Activated B cell treated with CpG ODN at 0.5 μM for 24 hours (primary cell): ENCODE data around the gene SERGEF. TPM values are rescaled to one million over a fixed set of nuclear protein-coding genes. Genes with fewer than 3 reads are reported as not detected.

Source experiments
- ATAC-seq: fragments of 200-7000 bp; cut with Tn5 transposase; one replicate; pipeline ENCODE4 v1.10.0; 2021; ENCODE audit warnings: low read depth, mild to moderate bottlenecking, moderate library complexity
- CTCF ChIA-PET: fragments of 350-600 bp; sonication (Branson Sonifier 250); formaldehyde crosslinking; loops from one replicate; lab custom pipeline; 2021; ENCODE audit warnings: antibody characterized with exemption; lab: Charles Lee
- POLR2A ChIA-PET: fragments of 350-600 bp; sonication (Branson Sonifier 250); formaldehyde crosslinking; loops from one replicate; lab custom pipeline; 2021; ENCODE audit warnings: antibody characterized with exemption; lab: Charles Lee
- DNase-seq: peaks from one replicate; pipeline ENCODE4 v3.0.0; 2022
- H3K27ac Mint-ChIP-seq: one replicate; pipeline ENCODE4 v1.8.0; 2020; ENCODE audit warnings: mixed read lengths
- H3K27me3 Mint-ChIP-seq: one replicate; pipeline ENCODE4 v1.8.0; 2021; ENCODE audit warnings: mixed read lengths
- H3K36me3 Mint-ChIP-seq: one replicate; pipeline ENCODE4 v1.8.0; 2021; ENCODE audit warnings: low read depth, mixed read lengths
- H3K4me1 Mint-ChIP-seq: one replicate; pipeline ENCODE4 v1.8.0; 2021; ENCODE audit warnings: mixed read lengths
- H3K4me3 Mint-ChIP-seq: one replicate; pipeline ENCODE4 v1.8.0; 2020; ENCODE audit warnings: mild to moderate bottlenecking, mixed read lengths
- H3K9me3 Mint-ChIP-seq: one replicate; pipeline ENCODE4 v1.8.0; 2020; ENCODE audit warnings: mixed read lengths
- intact Hi-C: fragments of 100-400 bp; cut with micrococcal nuclease; formaldehyde crosslinking; loops from one replicate; pipeline ENCODE4 v1.15.1; 2024
- total RNA-seq: library from RNA; stranded (reverse); gene quantifications from 2 replicates; pipeline ENCODE4 v1.2.3, GENCODE V29; 2022
- TF ChIP-seq, protein P1 (sequence below): fragments of 200-600 bp; IDR thresholded peaks from one replicate; pipeline ENCODE4 v1.8.0; 2022; ENCODE audit warnings: antibody characterized with exemption, mild to moderate bottlenecking

SERGEF gene
- total RNA-seq, 1 donor from 2014 or later: 38.4 TPM

DNA sequence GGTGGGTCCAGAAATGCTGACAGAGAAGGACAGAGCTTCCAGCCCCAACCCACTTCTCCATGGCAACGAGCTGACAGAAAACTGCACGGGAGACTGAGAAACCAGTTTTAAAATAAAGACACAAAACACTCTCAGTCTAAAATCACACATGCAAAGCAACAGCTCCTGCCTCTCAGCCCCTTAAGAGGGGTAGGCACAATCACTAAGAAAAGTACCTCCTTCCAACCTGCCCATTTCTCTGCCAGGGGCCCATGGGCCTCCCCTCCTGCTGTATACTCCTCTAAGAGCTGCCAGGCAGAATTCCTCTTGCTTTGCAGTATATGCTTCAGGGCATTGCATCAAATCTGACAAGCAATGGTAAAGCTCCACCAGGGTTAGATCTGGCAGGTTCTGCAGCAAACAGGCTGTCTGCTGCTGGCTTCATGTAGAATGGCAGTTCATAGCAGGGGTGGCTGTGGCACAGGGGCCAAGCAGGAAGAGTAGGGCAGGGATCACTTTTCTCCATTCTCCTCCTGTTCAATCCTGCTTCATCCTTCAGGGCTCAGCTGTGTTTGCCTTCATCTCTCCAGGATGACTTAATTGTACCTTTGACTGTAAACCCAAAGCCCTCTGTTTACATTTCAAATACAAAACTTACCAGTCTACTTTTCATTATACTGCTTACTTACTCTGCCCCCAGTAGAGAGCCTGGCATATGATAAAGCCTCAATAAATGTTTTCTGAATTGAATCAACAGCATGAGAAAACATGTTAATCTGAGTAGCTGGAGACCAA is 200.6 kb downstream of the SERGEF start:
- DNase-seq (no peak), ATAC-seq (no peak)
- CTCF ChIA-PET: no interaction called here
- intact Hi-C loops: no loop called here
- peaks cover 17% of the 10 kb centered on the region for H3K36me3 Mint-ChIP-seq
- H3K4me3 Mint-ChIP-seq: no peak overlapping the region
- TF ChIP-seq, protein P1, sequence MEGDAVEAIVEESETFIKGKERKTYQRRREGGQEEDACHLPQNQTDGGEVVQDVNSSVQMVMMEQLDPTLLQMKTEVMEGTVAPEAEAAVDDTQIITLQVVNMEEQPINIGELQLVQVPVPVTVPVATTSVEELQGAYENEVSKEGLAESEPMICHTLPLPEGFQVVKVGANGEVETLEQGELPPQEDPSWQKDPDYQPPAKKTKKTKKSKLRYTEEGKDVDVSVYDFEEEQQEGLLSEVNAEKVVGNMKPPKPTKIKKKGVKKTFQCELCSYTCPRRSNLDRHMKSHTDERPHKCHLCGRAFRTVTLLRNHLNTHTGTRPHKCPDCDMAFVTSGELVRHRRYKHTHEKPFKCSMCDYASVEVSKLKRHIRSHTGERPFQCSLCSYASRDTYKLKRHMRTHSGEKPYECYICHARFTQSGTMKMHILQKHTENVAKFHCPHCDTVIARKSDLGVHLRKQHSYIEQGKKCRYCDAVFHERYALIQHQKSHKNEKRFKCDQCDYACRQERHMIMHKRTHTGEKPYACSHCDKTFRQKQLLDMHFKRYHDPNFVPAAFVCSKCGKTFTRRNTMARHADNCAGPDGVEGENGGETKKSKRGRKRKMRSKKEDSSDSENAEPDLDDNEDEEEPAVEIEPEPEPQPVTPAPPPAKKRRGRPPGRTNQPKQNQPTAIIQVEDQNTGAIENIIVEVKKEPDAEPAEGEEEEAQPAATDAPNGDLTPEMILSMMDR: no peak
- POLR2A ChIA-PET: no interaction called here
- H3K27ac Mint-ChIP-seq: no peak overlapping the region
- H3K4me1 Mint-ChIP-seq: no peaks in the 10 kb centered on the region
- H3K27me3 Mint-ChIP-seq: no peaks in the 10 kb centered on the region
- no peaks in the 10 kb centered on the region for H3K9me3 Mint-ChIP-seq

DNA sequence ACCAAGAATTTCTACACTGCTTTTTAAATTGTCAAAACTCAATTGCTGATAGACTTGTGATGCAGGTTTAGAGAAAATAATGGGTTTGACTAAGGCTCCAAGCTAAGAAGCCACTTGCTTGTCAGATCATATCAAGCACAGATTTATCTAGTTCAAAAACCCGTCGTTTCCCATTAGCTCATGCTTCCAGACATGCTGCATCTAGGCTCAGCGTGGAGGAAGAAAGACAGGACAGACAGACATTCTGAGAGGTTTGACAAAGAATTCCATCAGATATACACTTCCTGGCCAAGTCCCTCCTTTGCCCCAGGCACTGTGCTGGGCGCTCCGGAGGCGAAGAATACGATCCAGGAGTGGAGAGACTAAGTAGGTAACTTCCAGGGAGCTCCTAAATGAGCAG is 201.5 kb downstream of the SERGEF start:
- Mint-ChIP-seq H3K27me3 (no peaks in the 10 kb centered on the region), H3K4me3 (no peak overlapping the region), H3K9me3 (no peaks in the 10 kb centered on the region), H3K4me1 (no peaks in the 10 kb centered on the region), H3K27ac (no peak overlapping the region), H3K36me3 (peaks cover 19% of the 10 kb centered on the region)
- TF ChIP-seq, protein P1: no peak
- ATAC-seq: no peak
- no peak for DNase-seq
- ChIA-PET CTCF (no interaction called here), POLR2A (no interaction called here)
- intact Hi-C loops: no loop called here

DNA sequence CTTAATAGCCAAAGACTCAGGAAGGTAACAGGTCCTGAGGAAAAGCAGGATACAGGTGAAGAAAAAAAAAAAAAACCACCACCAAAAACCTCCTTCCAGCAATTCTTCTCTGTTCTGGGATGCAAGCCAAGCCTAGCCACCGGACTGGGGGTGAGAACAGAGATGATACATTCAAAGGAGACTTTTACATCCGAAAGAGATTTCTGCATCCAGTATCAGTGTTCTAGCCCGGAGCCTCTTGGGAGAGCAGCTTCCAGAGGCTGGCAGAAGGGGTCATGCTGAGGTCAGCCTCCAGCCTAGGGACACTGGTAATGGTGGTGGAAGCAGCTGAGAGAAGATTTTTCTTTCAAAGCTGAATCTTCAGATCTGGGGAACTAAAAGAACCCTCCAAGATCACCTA is 202.1 kb downstream of the SERGEF start:
- ChIA-PET POLR2A (no interaction called here), CTCF (no interaction called here)
- no peaks in the 10 kb centered on the region for H3K27me3 Mint-ChIP-seq
- TF ChIP-seq, protein P1: no peak
- H3K36me3 Mint-ChIP-seq: peaks cover 19% of the 10 kb centered on the region
- ATAC-seq (no peak), DNase-seq (no peak)
- H3K9me3 Mint-ChIP-seq: no peaks in the 10 kb centered on the region
- H3K4me3 Mint-ChIP-seq: no peak overlapping the region
- H3K4me1 Mint-ChIP-seq: no peaks in the 10 kb centered on the region
- H3K27ac Mint-ChIP-seq: no peak overlapping the region
- intact Hi-C loops: no loop called here

DNA sequence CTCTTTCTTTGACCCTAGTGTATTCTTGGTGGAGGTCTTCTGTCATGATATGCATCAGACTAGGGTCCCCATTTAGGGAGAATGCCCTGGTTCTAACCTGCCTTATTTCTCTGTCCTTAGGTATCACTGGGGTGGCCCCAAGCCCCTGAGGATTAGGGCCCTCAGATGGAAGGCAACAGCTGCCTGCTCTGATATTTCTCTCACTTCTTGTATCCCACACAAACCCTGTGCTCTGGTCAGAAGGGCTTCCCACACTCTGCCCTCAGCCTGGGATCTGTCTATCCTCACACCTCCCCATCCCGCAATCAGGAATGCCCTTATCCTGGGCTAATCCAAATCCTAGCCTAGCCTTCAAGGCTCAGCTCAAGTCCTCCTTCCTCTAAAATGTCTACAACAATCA is 202.8 kb downstream of the SERGEF start:
- TF ChIP-seq, protein P1: no peak

DNA sequence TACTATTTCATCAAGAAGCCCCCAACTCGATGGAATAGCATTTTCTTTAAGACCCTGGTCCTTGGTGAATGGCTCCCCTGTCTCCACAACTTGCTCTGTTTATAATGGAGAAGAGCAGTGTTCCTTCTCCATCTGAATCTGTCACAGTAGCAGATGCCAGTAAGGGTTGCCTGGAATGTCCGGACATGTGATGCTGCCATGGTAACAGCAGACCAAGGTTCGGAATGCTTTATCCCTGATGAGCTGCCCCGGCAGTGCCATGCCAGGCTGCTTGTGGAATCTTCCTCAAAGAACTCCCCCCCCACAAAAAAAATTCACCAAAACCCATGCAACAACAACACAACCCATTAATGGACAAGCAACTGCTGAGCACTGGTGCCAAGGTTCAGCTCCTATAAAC is 205.8 kb downstream of the SERGEF start:
- H3K27ac Mint-ChIP-seq: no peak overlapping the region

More for the DNA sequence above, 202.8 kb downstream of the SERGEF start:
- intact Hi-C loops: no loop called here
- Mint-ChIP-seq H3K9me3 (no peaks in the 10 kb centered on the region), H3K27ac (no peak overlapping the region), H3K4me1 (no peaks in the 10 kb centered on the region), H3K4me3 (no peak overlapping the region), H3K27me3 (no peaks in the 10 kb centered on the region), H3K36me3 (peaks cover 19% of the 10 kb centered on the region)
- CTCF ChIA-PET: no interaction called here
- DNase-seq: no peak
- POLR2A ChIA-PET: no interaction called here
- ATAC-seq: no peak

More for the DNA sequence above, 205.8 kb downstream of the SERGEF start:
- ATAC-seq: no peak
- ChIA-PET CTCF (no interaction called here), POLR2A (no interaction called here)
- intact Hi-C loops: no loop called here
- no peak for DNase-seq
- no peak overlapping the region for H3K4me3 Mint-ChIP-seq
- H3K36me3 Mint-ChIP-seq: peaks cover 8% of the 10 kb centered on the region
- TF ChIP-seq, protein P1: no peak
- no peaks in the 10 kb centered on the region for H3K4me1 Mint-ChIP-seq
- H3K9me3 Mint-ChIP-seq: no peaks in the 10 kb centered on the region
- H3K27me3 Mint-ChIP-seq: no peaks in the 10 kb centered on the region
